NCI-H2107 (cell line): Measurements from ENCODE around the gene USP30.
A peak's percentile ranks its signal among the peaks of the same experiment; 100 is the strongest.

Experiments
- DNase-seq: peaks from one replicate; lab custom pipeline; 2025; lab: John Stamatoyannopoulos, UW

The USP30 gene

DNA sequence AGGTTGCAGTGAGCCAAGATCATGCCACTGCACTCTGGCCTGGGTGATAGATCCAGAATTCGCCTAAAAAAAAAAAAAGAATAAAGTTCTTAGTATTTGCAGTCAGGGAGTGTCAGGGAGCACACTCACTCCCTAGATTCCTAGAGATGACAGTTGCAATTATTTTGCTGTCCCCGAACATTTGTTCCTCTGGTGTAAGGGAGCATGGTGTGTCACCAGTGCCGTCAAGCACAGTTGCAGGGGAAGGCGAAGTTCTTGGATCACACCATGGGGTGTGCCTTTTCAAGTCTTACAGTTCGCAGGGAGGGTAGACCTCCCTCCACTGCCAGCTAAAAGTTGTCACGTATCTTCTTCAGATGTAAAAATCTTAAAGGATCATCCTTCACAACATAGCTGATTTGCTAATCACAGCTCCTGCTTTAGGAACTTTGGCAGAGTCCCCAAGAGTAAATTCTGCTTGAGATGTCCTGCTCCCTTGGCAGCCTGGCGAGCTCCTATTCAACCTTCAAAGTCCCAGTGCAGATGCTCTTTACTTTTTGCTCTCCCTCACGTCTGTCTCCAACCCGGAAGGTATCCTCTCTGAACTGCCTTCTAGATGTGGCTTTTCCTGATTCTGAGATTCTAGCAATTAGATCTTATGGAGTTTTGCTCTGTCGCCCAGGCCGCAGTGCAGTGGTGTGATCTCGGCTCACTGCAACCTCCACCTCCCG, 75.3 kb downstream of the USP30 start:
- DNase-seq: no peak

DNA sequence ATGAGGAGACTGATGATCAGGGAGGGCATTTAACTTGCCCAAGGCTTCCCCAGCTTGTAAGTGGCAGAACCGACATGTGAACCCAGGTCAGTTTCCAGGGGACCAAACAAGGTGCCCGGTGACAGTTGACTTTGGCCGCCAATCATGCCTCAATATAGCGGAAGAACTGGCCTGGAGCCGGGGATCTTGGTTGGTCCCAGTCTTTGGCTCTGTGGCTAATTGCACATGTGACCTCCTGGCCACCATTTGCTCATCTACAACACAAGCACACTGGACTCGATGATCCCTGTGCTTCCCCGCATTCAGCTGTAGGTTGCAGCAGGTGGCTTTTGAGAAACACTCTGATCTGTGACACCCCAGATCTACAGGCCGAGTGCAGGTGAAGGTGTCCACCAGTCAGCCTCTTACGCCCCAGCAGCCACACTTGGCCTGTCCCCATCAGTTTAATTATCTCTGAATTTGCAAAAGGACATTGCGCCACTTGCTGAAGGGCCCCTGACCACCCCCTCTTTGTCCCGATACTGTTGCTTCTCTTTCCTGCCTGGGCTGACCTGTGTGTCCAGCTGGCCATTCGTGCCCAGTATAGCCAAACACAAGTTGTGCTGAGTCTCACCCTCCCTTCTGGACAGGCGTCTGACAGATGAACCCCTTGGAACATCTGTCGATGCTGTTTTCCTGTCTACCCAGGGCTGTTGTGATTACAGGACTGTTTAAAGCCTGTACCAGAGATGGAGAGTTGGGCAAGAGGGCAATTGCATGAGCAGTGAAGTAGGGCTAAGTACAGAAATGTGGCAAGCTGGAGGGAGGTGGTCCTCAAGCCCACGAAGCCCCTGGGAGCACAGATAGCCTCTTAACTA, 78.1 kb downstream of the USP30 start:
- DNase-seq: no peak

DNA sequence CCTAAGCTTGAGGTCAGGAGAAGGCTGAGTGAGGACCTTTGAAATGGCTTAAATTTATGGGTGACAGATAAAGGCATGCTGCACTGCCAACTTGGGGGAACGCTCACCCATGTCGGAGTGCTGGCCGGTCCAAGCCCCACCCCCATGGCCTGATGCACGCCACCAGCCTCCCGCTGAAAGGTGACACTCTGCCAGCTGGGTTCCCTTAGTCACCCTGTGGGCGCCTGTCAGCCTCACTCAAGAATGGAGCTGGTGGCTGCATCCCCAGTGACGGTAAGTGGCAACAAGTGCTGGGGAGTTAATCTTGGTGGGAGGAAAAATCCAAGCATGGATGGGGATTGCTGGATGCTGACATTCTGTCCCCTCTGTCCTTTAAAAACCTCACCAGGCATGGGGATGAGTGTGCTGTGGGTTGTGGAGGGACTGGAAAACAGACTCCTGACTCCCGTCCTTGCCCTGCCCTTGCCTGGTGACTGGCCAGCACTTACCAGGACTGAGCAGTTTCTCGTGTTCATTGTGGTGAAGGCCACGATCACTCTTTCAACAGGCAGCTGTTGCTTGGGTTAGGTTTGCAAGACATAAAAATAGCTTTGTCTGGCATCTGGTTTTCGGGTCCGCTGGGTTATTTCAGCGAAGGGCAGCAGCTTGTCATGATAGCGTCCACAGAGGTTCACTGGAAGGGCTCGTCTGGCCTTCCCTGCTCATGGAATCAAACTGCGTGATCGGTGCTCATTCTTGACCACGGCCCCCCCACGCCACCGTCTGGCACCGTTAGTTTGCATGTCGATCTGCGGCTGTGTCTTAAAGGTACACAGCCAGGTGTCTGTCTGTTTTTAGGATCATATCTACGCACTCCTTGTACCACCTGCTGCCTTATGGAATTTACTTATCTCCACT, 79.0 kb downstream of the USP30 start:
- DNase-seq: peak; percentile 40

DNA sequence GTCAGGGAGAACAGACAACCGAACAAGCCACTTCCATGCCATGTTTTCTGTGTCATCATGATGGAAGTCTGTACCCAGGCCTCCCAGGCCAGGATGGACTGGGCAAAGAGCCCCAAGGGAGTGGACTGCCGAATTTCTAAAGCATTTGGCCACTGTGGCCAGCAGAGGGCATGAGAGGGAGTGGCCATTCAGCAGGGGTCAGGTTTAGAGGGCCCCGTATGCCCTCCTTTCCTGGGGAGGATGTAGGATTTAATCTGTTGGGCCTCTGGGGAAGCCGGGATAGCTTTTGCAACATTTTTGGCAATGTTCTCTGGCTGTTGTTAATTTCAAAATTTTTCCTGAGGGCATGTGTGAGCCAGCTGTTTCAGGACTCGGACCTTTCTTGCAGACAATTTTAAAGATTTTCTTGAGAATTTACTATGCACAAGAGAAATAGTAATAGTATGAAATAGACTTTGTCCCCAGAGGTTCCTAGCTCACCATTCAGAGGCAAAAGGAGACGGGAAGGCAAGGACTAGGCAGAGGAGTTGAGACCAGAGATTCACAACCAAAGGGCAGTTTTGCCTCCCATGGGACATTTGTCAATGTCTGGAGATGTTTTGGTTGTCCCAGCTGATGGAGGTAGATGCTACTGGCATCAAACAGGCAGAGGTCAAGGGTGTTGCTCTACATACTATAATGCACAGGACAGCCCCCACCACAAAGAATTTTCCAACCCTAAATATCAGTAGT, 82.0 kb downstream of the USP30 start:
- DNase-seq: no peak

DNA sequence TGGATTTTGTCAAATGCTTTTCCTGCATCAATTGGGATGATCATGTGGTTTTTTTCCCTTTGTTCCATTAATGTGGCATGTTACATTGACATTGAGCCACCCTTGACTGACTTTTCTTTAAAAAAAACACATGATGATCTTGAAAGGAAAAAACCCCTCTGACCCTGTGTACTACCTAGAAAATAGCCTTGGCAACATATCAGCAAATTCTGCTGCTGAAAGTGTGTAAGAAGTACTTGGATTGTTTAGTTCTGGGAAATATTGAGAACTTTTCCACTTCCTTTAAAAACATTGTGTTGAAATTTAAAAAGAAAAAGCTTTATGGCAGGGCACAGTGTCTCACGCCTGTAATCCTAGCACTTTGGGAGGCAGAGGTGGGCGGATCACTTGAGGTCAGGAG, 84.7 kb downstream of the USP30 start:
- no peak for DNase-seq
